Colonic mucosa (tissue), 4 donors: ENCODE measurements around the gene COX11. TPM values are rescaled to one million over a fixed set of nuclear protein-coding genes. Genes with fewer than 3 reads are reported as not detected.

ENCODE experiments used
- DNase-seq: peaks from one replicate; pipeline ENCODE4 v3.0.0-alpha.2; 2020
- H3K27ac ChIP-seq: fragments of 200-600 bp; one replicate; pipeline ENCODE4 v1.8.0; 2021
- H3K27me3 ChIP-seq: fragments of 200-600 bp; one replicate; pipeline ENCODE4 v1.8.0; 2021
- H3K36me3 ChIP-seq: fragments of 200-600 bp; one replicate; pipeline ENCODE4 v1.8.0; 2021
- H3K4me1 ChIP-seq: fragments of 200-600 bp; one replicate; pipeline ENCODE4 v1.8.0; 2021; ENCODE audit warnings: mild to moderate bottlenecking
- H3K4me3 ChIP-seq: fragments of 200-600 bp; one replicate; pipeline ENCODE4 v1.8.0; 2021
- H3K9ac ChIP-seq, 2 donors: one replicate each; pipeline ENCODE4 v1.7.0; 2013; ENCODE audit warnings: control low read depth in 2 of 2, low read depth in 2 of 2, low read length in 2 of 2
- H3K9me3 ChIP-seq: fragments of 200-600 bp; one replicate; pipeline ENCODE4 v1.8.0; 2021
- CTCF ChIP-seq: fragments of 200-600 bp; IDR thresholded peaks from one replicate; pipeline ENCODE4 v1.8.0; 2022; ENCODE audit warnings: antibody characterized with exemption, mild to moderate bottlenecking
- intact Hi-C: fragments of 100-400 bp; cut with DNase I; formaldehyde crosslinking; loops from one replicate; pipeline ENCODE4 v1.14.1; 2022
- total RNA-seq, 2 donors: library from RNA; stranded (reverse); fragmentation: NEBNext Ultra II Directional in 1 of 2; extraction: Animal tissue kit (Norgen Biotek cat#: 25700) in 1 of 2; gene quantifications; one replicate each; pipeline ENCODE4 v1.2.1, GENCODE V29; 2021
- donor health status: healthy.
- donor health status: DM: no; HTN: no; CAD: no.
- donor health status: DM: no; HTN: no; CAD: no.

The COX11 gene
- total RNA-seq, 2 donors from 2014 or later, result 58.3 to 70.5 TPM

- Histone ChIP-seq H3K9ac (no peak overlapping the region), H3K9me3 (no peaks in the 10 kb centered on the region), H3K36me3 (no peaks in the 10 kb centered on the region), H3K4me1 (peaks cover 5% of the 10 kb centered on the region), H3K27me3 (no peaks in the 10 kb centered on the region), H3K4me3 (no peak overlapping the region), H3K27ac (no peak overlapping the region)
- no peak for DNase-seq
- intact Hi-C loops, result no loop called here
- no peak for TF ChIP-seq CTCF
Observed at GRCh38 chr17:54972406-54973138, 4.1 kb upstream of the COX11 start.

- Histone ChIP-seq H3K9ac (no peak overlapping the region), H3K36me3 (no peaks in the 10 kb centered on the region), H3K4me1 (peaks cover 5% of the 10 kb centered on the region), H3K4me3 (no peak overlapping the region), H3K27ac (no peak overlapping the region), H3K9me3 (no peaks in the 10 kb centered on the region), H3K27me3 (no peaks in the 10 kb centered on the region)
- no peak for TF ChIP-seq CTCF
- DNase-seq, result no peak
- intact Hi-C loops, result no loop called here
Observed at GRCh38 chr17:54971901-54972300, 3.4 kb upstream of the COX11 start.

GRCh38 chr17:54971147-54971546 is 2.7 kb upstream of the COX11 start:
- H3K4me3 ChIP-seq, result no peak overlapping the region
- no peak overlapping the region for H3K9ac ChIP-seq
- H3K9me3 ChIP-seq, result no peaks in the 10 kb centered on the region
- H3K27ac ChIP-seq, result no peak overlapping the region
- intact Hi-C loops, result no loop called here
- H3K36me3 ChIP-seq, result no peaks in the 10 kb centered on the region
- no peak for DNase-seq
- TF ChIP-seq CTCF, result no peak
- H3K27me3 ChIP-seq, result no peaks in the 10 kb centered on the region
- peaks cover 5% of the 10 kb centered on the region for H3K4me1 ChIP-seq

GRCh38 chr17:54969658-54970572 is 1.5 kb upstream of the COX11 start:
- Histone ChIP-seq H3K9me3 (no peaks in the 10 kb centered on the region), H3K4me3 (no peak overlapping the region), H3K27ac (no peak overlapping the region), H3K27me3 (no peaks in the 10 kb centered on the region), H3K9ac (peak overlapping the region; percentile 37 to 83), H3K36me3 (no peaks in the 10 kb centered on the region), H3K4me1 (peaks cover 5% of the 10 kb centered on the region)
- intact Hi-C loops, result no loop called here
- DNase-seq, result no peak
- no peak for TF ChIP-seq CTCF

GRCh38 chr17:54968988-54969332 is 506 bp upstream of the COX11 start:
- TF ChIP-seq CTCF, result no peak
- peak; percentile 37 for DNase-seq
- Histone ChIP-seq H3K4me3 (peak overlapping the region; percentile 65), H3K27ac (peak overlapping the region; percentile 54), H3K9ac (peak overlapping the region; percentile 83 to 92), H3K27me3 (no peaks in the 10 kb centered on the region), H3K9me3 (no peaks in the 10 kb centered on the region), H3K36me3 (no peaks in the 10 kb centered on the region), H3K4me1 (peaks cover 5% of the 10 kb centered on the region)
- intact Hi-C loops, result no loop called here
